GM12878 (cell line): Measurements from ENCODE around the gene ZNF692. TPM values are rescaled to one million over a fixed set of nuclear protein-coding genes. Genes with fewer than 3 reads are reported as not detected.
A peak's percentile ranks its signal among the peaks of the same experiment; 100 is the strongest.

Experiments used
- CEBPB ChIP-seq, 2 experiments: fragments of 150-350 bp in 1 of 2; IDR thresholded peaks; 2 replicates each; pipeline ENCODE4 v1.6.1; 2012 to 2014; ENCODE audit warnings: low read depth in 2 of 2, low read length in 2 of 2, borderline replicate concordance in 1 of 2, inconsistent platforms in 1 of 2
- CEBPZ ChIP-seq: fragments of 150-350 bp; IDR thresholded peaks from 2 replicates; pipeline ENCODE4 v1.6.1; 2016; ENCODE audit warnings: low read depth, low read length
- EED ChIP-seq: sonication (generic); IDR thresholded peaks from 2 replicates; pipeline ENCODE4 v1.6.1; 2016; ENCODE audit warnings: antibody characterized with exemption, low read depth
- ETV6 ChIP-seq, 2 experiments: fragments of 450-650 bp in 1 of 2; IDR thresholded peaks in 1 of 2; conservative IDR thresholded peaks in 1 of 2; 2 replicates each; pipeline ENCODE4 v1.6.1; 2014; ENCODE audit warnings: antibody characterized with exemption in 1 of 2, borderline replicate concordance in 1 of 2, low read depth in 1 of 2, mild to moderate bottlenecking in 1 of 2, moderate library complexity in 1 of 2
- HCFC1 ChIP-seq: fragments of 150-350 bp; IDR thresholded peaks from 2 replicates; pipeline ENCODE4 v1.6.1; 2014; ENCODE audit warnings: low read length
- MYB ChIP-seq: fragments of 150-350 bp; IDR thresholded peaks from 2 replicates; pipeline ENCODE4 v1.6.1; 2014; ENCODE audit warnings: mild to moderate bottlenecking, low read depth, low read length, borderline replicate concordance
- MYC ChIP-seq: IDR thresholded peaks from 2 replicates; pipeline ENCODE4 v1.6.1; 2011; ENCODE audit warnings: mild to moderate bottlenecking, low read length, moderate library complexity, inconsistent platforms; ENCODE audit not compliant: insufficient read depth, insufficient replicate concordance, insufficient read length, severe bottlenecking
- NFIC ChIP-seq: IDR thresholded peaks from 2 replicates; pipeline ENCODE4 v1.6.1; 2012; ENCODE audit warnings: low read depth, mild to moderate bottlenecking, inconsistent platforms, low read length, moderate library complexity
- NFYB ChIP-seq: IDR thresholded peaks from 2 replicates; pipeline ENCODE4 v1.6.1; 2011; ENCODE audit warnings: low read depth, mild to moderate bottlenecking, low read length, improper control_type of control experiment, moderate library complexity; ENCODE audit not compliant: insufficient read depth
- RAD51 ChIP-seq: fragments of 450-650 bp; IDR thresholded peaks from 2 replicates; pipeline ENCODE4 v1.6.1; 2016; ENCODE audit warnings: moderate library complexity, mild to moderate bottlenecking, inconsistent platforms
- SMAD1 ChIP-seq: fragments of 450-650 bp; IDR thresholded peaks from 2 replicates; pipeline ENCODE4 v1.6.1; 2018; ENCODE audit warnings: mild to moderate bottlenecking, low read depth; ENCODE audit not compliant: partially characterized antibody
- SUZ12 ChIP-seq: fragments of 200-600 bp; sonication (generic); IDR thresholded peaks from one replicate; pipeline ENCODE4 v1.6.1; 2018; ENCODE audit warnings: antibody characterized with exemption, mild to moderate bottlenecking; ENCODE audit not compliant: unreplicated experiment
- ZBTB33 ChIP-seq: fragments of 450-650 bp; IDR thresholded peaks from 2 replicates; pipeline ENCODE4 v1.6.1; 2017; ENCODE audit warnings: mild to moderate bottlenecking
- polyA plus RNA-seq, 11 experiments: library from polyadenylated mRNA; depleted of rRNA in 4 of 11; unstranded in 6 of 11; stranded (reverse) in 5 of 11; fragments of >200 nt; fragmentation: Nextera tagmentation in 4 of 11; fragmentation: Illumina TruSeq in 1 of 11; extraction: Ambion mirVana in 4 of 11; extraction: Trizol in 1 of 11; gene quantifications; 1 replicate in 1 of 11; 2 replicates in 10 of 11; pipeline versions ENCODE4 v1.2.1 to v1.2.3, GENCODE V29; 2011 to 2016; ENCODE audit warnings: inconsistent platforms in 2 of 11, missing spikeins in 2 of 11, low read depth in 1 of 11
- total RNA-seq, 4 experiments: library from RNA; depleted of rRNA in 3 of 4; stranded (reverse); fragments of >200 nt in 3 of 4; fragmentation: Illumina TruSeq in 1 of 4; extraction: Trizol in 1 of 4; gene quantifications; 2 replicates each; pipeline versions ENCODE4 v1.2.1 to v1.2.3, GENCODE V29; 2013 to 2021
- TF ChIP-seq, protein P1 (sequence below): IDR thresholded peaks from 2 replicates; pipeline ENCODE4 v1.6.1; 2011; ENCODE audit warnings: mild to moderate bottlenecking, low read depth, low read length, moderate library complexity; ENCODE audit not compliant: insufficient replicate concordance
- TF ChIP-seq, protein P2 (sequence below), 3 experiments: IDR thresholded peaks in 2 of 3; conservative IDR thresholded peaks in 1 of 3; 2 replicates each; pipeline ENCODE4 v1.5.1; 2011; ENCODE audit warnings: low read depth in 3 of 3, low read length in 3 of 3, mild to moderate bottlenecking in 3 of 3, control low read depth in 2 of 3, moderate library complexity in 2 of 3, inconsistent platforms in 1 of 3, mixed read lengths in 1 of 3; ENCODE audit not compliant: control insufficient read depth in 2 of 3, insufficient read depth in 1 of 3; ENCODE audit errors: extremely low read depth in 1 of 3
- TF ChIP-seq, protein P3 (sequence below): fragments of 450-650 bp; IDR thresholded peaks from 2 replicates; pipeline ENCODE4 v1.6.1; 2018; ENCODE audit warnings: mild to moderate bottlenecking, low read depth, moderate library complexity; ENCODE audit not compliant: partially characterized antibody

ZNF692 gene
- total and polyA plus RNA-seq, 10 of the 15 experiments (the other 5 are each of a cell fraction or from before 2014, with no cell fraction given), result 5.3 to 76.6 (median 36.9) TPM

- no peak for TF ChIP-seq HCFC1
- no peak for TF ChIP-seq NFIC
- TF ChIP-seq SMAD1, result no peak
- no peak for TF ChIP-seq SUZ12
- no peak for TF ChIP-seq CEBPZ
- TF ChIP-seq, protein P1, sequence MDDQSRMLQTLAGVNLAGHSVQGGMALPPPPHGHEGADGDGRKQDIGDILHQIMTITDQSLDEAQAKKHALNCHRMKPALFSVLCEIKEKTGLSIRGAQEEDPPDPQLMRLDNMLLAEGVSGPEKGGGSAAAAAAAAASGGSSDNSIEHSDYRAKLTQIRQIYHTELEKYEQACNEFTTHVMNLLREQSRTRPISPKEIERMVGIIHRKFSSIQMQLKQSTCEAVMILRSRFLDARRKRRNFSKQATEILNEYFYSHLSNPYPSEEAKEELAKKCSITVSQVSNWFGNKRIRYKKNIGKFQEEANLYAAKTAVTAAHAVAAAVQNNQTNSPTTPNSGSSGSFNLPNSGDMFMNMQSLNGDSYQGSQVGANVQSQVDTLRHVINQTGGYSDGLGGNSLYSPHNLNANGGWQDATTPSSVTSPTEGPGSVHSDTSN, result no peak
- TF ChIP-seq CEBPB (IDR thresholded peaks at IDR 0.05; ENCODE audit: borderline replicate concordance in 1 of 2, low read depth in 2 of 2, low read length in 2 of 2), result no peak
- TF ChIP-seq NFYB, result no peak
- peak; percentile 99 for TF ChIP-seq ZBTB33
- TF ChIP-seq MYC, result no peak
- TF ChIP-seq, protein P2, sequence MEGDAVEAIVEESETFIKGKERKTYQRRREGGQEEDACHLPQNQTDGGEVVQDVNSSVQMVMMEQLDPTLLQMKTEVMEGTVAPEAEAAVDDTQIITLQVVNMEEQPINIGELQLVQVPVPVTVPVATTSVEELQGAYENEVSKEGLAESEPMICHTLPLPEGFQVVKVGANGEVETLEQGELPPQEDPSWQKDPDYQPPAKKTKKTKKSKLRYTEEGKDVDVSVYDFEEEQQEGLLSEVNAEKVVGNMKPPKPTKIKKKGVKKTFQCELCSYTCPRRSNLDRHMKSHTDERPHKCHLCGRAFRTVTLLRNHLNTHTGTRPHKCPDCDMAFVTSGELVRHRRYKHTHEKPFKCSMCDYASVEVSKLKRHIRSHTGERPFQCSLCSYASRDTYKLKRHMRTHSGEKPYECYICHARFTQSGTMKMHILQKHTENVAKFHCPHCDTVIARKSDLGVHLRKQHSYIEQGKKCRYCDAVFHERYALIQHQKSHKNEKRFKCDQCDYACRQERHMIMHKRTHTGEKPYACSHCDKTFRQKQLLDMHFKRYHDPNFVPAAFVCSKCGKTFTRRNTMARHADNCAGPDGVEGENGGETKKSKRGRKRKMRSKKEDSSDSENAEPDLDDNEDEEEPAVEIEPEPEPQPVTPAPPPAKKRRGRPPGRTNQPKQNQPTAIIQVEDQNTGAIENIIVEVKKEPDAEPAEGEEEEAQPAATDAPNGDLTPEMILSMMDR (IDR thresholded peaks at IDR 0.05 in 2 of 3, conservative IDR thresholded peaks at IDR 0.05 in 1 of 3; ENCODE audit: control insufficient read depth in 2 of 3, extremely low read depth in 1 of 3, insufficient read depth in 1 of 3, low read depth in 3 of 3, low read length in 3 of 3), result peak; percentile 36 to 63 (median 52)
- no peak for TF ChIP-seq MYB
- no peak for TF ChIP-seq RAD51
- no peak for TF ChIP-seq ETV6 (conservative IDR thresholded peaks at IDR 0.05 in 1 of 2, IDR thresholded peaks at IDR 0.05 in 1 of 2; ENCODE audit: borderline replicate concordance in 1 of 2, low read depth in 1 of 2)
- TF ChIP-seq EED, result no peak
- TF ChIP-seq, protein P3, sequence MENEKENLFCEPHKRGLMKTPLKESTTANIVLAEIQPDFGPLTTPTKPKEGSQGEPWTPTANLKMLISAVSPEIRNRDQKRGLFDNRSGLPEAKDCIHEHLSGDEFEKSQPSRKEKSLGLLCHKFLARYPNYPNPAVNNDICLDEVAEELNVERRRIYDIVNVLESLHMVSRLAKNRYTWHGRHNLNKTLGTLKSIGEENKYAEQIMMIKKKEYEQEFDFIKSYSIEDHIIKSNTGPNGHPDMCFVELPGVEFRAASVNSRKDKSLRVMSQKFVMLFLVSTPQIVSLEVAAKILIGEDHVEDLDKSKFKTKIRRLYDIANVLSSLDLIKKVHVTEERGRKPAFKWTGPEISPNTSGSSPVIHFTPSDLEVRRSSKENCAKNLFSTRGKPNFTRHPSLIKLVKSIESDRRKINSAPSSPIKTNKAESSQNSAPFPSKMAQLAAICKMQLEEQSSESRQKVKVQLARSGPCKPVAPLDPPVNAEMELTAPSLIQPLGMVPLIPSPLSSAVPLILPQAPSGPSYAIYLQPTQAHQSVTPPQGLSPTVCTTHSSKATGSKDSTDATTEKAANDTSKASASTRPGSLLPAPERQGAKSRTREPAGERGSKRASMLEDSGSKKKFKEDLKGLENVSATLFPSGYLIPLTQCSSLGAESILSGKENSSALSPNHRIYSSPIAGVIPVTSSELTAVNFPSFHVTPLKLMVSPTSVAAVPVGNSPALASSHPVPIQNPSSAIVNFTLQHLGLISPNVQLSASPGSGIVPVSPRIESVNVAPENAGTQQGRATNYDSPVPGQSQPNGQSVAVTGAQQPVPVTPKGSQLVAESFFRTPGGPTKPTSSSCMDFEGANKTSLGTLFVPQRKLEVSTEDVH, result peak; percentile 27
These were observed 17.0 kb downstream of the ZNF692 start (continued) for GRCh38 chr1:248841702-248842395.
